Measurements from ENCODE around the gene RHBDL2.
"Not testable (repeated sequence)": the region's sequence is repeated elsewhere in the genome, so short reads cannot be mapped to it uniquely, and the experiment has no call there.

Gene RHBDL2

GRCh38 chr1:38873027-38873969 is 68.3 kb downstream of the RHBDL2 start, which contains the start of gene MYCBP:
MYCBP (minus strand) TSS chr1:38873348; CDS start chr1:38873305, 43 bp downstream.
- peak; percentile 97 for DNase-seq

- peak; percentile 51 for DNase-seq
These were observed 69.1 kb downstream of the RHBDL2 start for GRCh38 chr1:38872401-38873026.

- DNase-seq, result no peak
These were observed 70.6 kb downstream of the RHBDL2 start for GRCh38 chr1:38870996-38871395.

GRCh38 chr1:38867208-38867607 is 74.4 kb downstream of the RHBDL2 start:
- no peak for DNase-seq

GRCh38 chr1:38865112-38865715 is 76.4 kb downstream of the RHBDL2 start:
- DNase-seq, result no peak

- DNase-seq, result no peak
These were observed 81.2 kb downstream of the RHBDL2 start for GRCh38 chr1:38860454-38860795.

GRCh38 chr1:38859561-38860453 is 81.8 kb downstream of the RHBDL2 start, which contains the start of gene RRAGC:
RRAGC (minus strand) TSS chr1:38859772; CDS start chr1:38859646, 126 bp downstream.
- DNase-seq, result peak; percentile 99

GRCh38 chr1:38858833-38859560 is 82.6 kb downstream of the RHBDL2 start:
- peak; percentile 69 for DNase-seq

GRCh38 chr1:38852780-38853179 is 88.8 kb downstream of the RHBDL2 start:
- no peak for DNase-seq

GRCh38 chr1:38848071-38848470 is 93.6 kb downstream of the RHBDL2 start:
- no peak for DNase-seq

- no peak for DNase-seq
These were observed 95.4 kb downstream of the RHBDL2 start for GRCh38 chr1:38846210-38846609.

- DNase-seq, result not testable (repeated sequence)
These were observed 96.5 kb downstream of the RHBDL2 start for GRCh38 chr1:38845088-38845487.

- no peak for DNase-seq
These were observed 101.3 kb downstream of the RHBDL2 start for GRCh38 chr1:38840281-38840680.

GRCh38 chr1:38839363-38839762 is 102.3 kb downstream of the RHBDL2 start:
- DNase-seq, result no peak

GRCh38 chr1:38836316-38836715 is 105.3 kb downstream of the RHBDL2 start:
- not testable (repeated sequence) for DNase-seq
